Measurements from ENCODE around the gene PCDHB7. TPM values are rescaled to one million over a fixed set of nuclear protein-coding genes. Genes with fewer than 3 reads are reported as not detected.
"Not testable (repeated sequence)": the region's sequence is repeated elsewhere in the genome, so short reads cannot be mapped to it uniquely, and the experiment has no call there.

PCDHB7 gene
- total RNA-seq, 4 donors from 2014 or later: 0.49 to 1.2 (median 0.78) TPM

DNA sequence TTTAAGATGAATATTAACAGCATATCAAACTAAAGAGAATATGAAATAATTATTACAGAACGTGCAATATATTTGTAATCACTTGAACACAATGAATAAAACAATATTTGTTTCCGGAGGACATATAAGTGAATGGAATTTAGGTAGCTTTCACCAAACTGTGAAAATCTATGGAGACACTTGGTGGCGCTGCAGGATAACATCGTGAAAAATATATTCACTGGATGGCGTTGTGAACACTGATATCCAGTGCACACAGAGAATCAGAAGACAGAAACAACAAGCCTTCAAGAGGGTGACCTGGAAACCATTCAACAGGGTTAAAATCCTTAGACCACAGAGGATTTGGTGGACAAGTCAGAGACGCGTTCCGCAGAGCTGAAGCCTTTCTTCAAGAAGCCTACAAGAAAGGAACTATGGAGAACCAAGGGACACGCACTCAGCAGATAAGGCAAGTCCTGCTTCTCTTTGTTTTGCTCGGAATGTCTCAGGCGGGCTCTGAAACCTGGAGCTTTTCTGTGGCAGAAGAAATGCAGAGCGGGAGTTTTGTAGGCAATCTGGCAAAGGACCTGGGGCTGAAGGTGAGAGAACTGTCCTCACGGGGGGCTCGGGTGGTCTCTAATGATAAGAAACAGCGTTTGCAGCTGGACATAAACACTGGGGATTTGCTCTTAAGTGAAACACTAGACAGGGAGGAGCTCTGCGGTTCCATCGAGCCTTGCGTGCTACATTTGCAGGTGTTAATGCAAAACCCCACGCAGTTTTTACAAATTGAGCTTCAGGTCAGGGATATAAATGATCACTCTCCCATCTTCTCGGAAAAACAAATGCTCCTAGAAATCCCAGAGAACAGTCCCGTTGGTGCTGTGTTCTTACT, 27.2 kb downstream of the PCDHB7 start, which contains the start of gene PCDHB11:
Gene PCDHB11, plus strand, starts transcription at position 269 of the 877 bp plus-strand sequence. Its CDS starts 148 bp downstream, at position 417.
- WGBS: 41% methylated on average over 21 of the region's 21 CpGs

DNA sequence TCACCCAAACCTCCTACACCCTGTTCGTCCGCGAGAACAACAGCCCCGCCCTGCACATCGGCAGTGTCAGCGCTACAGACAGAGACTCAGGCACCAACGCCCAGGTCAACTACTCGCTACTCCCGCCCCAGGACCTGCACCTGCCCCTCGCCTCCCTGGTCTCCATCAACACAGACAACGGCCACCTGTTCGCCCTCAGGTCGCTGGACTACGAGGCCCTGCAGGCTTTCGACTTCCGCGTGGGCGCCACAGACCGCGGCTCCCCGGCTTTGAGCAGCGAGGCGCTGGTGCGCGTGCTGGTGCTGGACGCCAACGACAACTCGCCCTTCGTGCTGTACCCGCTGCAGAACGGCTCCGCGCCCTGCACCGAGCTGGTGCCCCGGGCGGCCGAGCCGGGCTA, 28.7 kb downstream of the PCDHB7 start:
- H3K9me3 ChIP-seq: peaks cover 12% of the 10 kb centered on the region
- not testable (repeated sequence) for H3K27ac ChIP-seq

More for the DNA sequence above, 27.2 kb downstream of the PCDHB7 start, which contains the start of gene PCDHB11:
- Histone ChIP-seq H3K4me3 (peak within 1 kb of the TSS; percentile 15), H3K4me1 (no peaks in the 10 kb centered on the region), H3K27me3 (no peaks in the 10 kb centered on the region), H3K9me3 (peaks cover 12% of the 10 kb centered on the region), H3K36me3 (no peaks in the 10 kb centered on the region), H3K27ac (no peak within 1 kb of the TSS)
- no peak for DNase-seq (ENCODE audit: low spot score in 2 of 2)
- no peak for TF ChIP-seq POLR2AphosphoS5 (IDR thresholded peaks at IDR 0.05)
- TF ChIP-seq, protein P1, sequence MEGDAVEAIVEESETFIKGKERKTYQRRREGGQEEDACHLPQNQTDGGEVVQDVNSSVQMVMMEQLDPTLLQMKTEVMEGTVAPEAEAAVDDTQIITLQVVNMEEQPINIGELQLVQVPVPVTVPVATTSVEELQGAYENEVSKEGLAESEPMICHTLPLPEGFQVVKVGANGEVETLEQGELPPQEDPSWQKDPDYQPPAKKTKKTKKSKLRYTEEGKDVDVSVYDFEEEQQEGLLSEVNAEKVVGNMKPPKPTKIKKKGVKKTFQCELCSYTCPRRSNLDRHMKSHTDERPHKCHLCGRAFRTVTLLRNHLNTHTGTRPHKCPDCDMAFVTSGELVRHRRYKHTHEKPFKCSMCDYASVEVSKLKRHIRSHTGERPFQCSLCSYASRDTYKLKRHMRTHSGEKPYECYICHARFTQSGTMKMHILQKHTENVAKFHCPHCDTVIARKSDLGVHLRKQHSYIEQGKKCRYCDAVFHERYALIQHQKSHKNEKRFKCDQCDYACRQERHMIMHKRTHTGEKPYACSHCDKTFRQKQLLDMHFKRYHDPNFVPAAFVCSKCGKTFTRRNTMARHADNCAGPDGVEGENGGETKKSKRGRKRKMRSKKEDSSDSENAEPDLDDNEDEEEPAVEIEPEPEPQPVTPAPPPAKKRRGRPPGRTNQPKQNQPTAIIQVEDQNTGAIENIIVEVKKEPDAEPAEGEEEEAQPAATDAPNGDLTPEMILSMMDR (IDR thresholded peaks at IDR 0.05): no peak
- TF ChIP-seq EP300 (IDR thresholded peaks at IDR 0.05): no peak
- no peak for TF ChIP-seq POLR2A (IDR thresholded peaks at IDR 0.05)

DNA sequence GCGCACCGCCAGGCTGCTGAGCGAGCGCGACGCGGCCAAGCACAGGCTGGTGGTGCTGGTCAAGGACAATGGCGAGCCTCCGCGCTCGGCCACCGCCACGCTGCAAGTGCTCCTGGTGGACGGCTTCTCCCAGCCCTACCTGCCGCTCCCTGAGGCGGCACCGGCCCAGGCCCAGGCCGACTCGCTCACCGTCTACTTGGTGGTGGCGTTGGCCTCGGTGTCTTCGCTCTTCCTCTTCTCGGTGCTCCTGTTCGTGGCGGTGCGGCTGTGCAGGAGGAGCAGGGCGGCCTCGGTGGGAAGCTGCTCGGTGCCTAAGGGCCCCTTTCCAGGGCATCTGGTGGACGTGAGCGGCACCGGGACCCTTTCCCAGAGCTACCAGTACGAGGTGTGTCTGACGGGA, 29.2 kb downstream of the PCDHB7 start:
- H3K36me3 ChIP-seq; DNase-seq (ENCODE audit: low spot score in 2 of 2); H3K27ac ChIP-seq; H3K4me1 ChIP-seq; H3K4me3 ChIP-seq; H3K27me3 ChIP-seq: not testable (repeated sequence)
- WGBS: 39% methylated on average over 19 of the region's 35 CpGs
- peaks cover 12% of the 10 kb centered on the region for H3K9me3 ChIP-seq

More for the DNA sequence above, 28.7 kb downstream of the PCDHB7 start:
- H3K36me3 ChIP-seq; DNase-seq (ENCODE audit: low spot score in 2 of 2); H3K27me3 ChIP-seq; H3K4me3 ChIP-seq; H3K4me1 ChIP-seq: not testable (repeated sequence)
- WGBS: 12% methylated on average over 5 of the region's 38 CpGs

DNA sequence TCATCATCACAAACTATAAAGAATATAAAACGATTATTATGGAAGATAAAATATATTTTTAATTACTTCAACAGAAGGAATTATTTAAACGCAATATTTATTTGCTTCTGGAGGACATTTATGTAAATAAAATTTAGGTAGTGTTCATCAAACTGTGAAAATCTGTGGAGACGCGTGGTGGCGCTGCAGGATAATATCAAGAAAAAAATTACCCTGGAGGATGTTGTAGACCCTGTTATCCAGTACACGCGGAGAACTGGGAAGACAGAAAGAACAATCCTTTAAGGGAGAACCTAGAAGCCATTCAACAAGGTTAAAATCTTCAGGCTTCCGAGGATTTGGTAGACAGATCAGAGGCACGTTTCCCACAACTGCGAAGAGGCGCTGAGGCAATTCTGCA, 36.0 kb downstream of the PCDHB7 start, which contains the start of gene PCDHB12:
Gene PCDHB12, plus strand, starts transcription at position 242 of the 400 bp plus-strand sequence. CDS start 189 bp downstream, outside the sequence.
- H3K4me3 ChIP-seq: no peak within 1 kb of the TSS
- TF ChIP-seq POLR2A (IDR thresholded peaks at IDR 0.05) (no peak), EP300 (IDR thresholded peaks at IDR 0.05) (no peak)
- peaks cover 16% of the 10 kb centered on the region for H3K9me3 ChIP-seq
- no peaks in the 10 kb centered on the region for H3K27me3 ChIP-seq
- 21% methylated on average over 11 of the region's 11 CpGs for WGBS
- no peaks in the 10 kb centered on the region for H3K36me3 ChIP-seq
- no peak within 1 kb of the TSS for H3K27ac ChIP-seq
- H3K4me1 ChIP-seq: no peaks in the 10 kb centered on the region
- DNase-seq (ENCODE audit: low spot score in 2 of 2): no peak

DNA sequence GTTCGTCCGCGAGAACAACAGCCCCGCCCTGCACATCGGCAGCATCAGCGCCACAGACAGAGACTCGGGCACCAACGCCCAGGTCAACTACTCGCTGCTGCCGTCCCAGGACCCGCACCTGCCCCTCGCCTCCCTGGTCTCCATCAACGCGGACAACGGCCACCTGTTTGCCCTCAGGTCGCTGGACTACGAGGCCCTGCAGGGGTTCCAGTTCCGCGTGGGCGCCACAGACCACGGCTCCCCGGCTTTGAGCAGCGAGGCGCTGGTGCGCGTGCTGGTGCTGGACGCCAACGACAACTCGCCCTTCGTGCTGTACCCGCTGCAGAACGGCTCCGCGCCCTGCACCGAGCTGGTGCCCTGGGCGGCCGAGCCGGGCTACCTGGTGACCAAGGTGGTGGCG, 37.8 kb downstream of the PCDHB7 start:
- H3K4me3 ChIP-seq; H3K36me3 ChIP-seq; H3K4me1 ChIP-seq; H3K27ac ChIP-seq; H3K27me3 ChIP-seq; DNase-seq (ENCODE audit: low spot score in 2 of 2): not testable (repeated sequence)
- H3K9me3 ChIP-seq: peaks cover 18% of the 10 kb centered on the region
- WGBS: 35% methylated on average over 12 of the region's 39 CpGs

DNA sequence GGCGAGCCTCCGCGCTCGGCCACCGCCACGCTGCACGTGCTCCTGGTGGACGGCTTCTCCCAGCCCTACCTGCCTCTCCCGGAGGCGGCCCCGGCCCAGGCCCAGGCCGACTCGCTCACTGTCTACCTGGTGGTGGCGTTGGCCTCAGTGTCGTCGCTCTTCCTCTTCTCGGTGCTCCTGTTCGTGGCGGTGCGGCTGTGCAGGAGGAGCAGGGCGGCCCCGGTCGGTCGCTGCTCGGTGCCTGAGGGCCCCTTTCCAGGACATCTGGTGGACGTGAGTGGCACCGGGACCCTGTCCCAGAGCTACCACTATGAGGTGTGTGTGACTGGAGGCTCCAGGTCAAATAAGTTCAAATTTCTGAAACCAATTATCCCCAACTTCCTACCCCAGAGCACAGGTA, 38.4 kb downstream of the PCDHB7 start:
- not testable (repeated sequence) for H3K36me3 ChIP-seq; DNase-seq (ENCODE audit: low spot score in 2 of 2); H3K4me3 ChIP-seq; H3K27ac ChIP-seq; H3K27me3 ChIP-seq; H3K4me1 ChIP-seq
- 28% methylated on average over 7 of the region's 27 CpGs for WGBS
- peaks cover 21% of the 10 kb centered on the region for H3K9me3 ChIP-seq

DNA sequence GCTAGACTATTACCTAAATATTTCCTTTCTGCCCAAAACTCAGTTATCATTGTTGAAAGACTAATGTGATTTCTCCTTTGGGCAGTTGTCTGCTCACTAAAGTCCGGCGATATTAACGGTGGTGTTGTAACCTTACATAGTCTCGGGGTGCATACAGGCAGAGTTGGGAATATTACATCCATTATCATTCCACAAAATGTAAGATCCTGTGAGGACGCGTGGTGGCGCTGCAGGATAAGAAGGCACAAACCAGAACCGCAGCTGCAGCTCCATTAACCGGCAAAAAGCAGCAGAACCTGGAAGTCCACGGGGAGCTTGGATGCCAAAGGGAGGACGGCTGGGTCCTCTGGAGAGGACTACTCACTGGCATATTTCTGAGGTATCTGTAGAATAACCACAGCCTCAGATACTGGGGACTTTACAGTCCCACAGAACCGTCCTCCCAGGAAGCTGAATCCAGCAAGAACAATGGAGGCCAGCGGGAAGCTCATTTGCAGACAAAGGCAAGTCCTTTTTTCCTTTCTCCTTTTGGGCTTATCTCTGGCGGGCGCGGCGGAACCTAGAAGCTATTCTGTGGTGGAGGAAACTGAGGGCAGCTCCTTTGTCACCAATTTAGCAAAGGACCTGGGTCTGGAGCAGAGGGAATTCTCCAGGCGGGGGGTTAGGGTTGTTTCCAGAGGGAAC, 41.4 kb downstream of the PCDHB7 start, which contains the start of gene PCDHB13:
Gene PCDHB13, plus strand, starts transcription at position 264 of the 684 bp plus-strand sequence. Its CDS starts 205 bp downstream, at position 469.
- H3K36me3 ChIP-seq; H3K4me3 ChIP-seq; DNase-seq (ENCODE audit: low spot score in 2 of 2); H3K27me3 ChIP-seq; H3K27ac ChIP-seq; H3K4me1 ChIP-seq: not testable (repeated sequence)
- peaks cover 47% of the 10 kb centered on the region for H3K9me3 ChIP-seq
- TF ChIP-seq, protein P1 (IDR thresholded peaks at IDR 0.05): peak in 1 of 2 donors; percentile 15
- WGBS: 6% methylated on average over 12 of the region's 18 CpGs

DNA sequence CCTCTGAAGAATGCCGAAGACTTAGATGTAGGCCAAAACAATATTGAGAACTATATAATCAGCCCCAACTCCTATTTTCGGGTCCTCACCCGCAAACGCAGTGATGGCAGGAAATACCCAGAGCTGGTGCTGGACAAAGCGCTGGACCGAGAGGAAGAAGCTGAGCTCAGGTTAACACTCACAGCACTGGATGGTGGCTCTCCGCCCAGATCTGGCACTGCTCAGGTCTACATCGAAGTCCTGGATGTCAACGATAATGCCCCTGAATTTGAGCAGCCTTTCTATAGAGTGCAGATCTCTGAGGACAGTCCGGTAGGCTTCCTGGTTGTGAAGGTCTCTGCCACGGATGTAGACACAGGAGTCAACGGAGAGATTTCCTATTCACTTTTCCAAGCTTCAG, 42.1 kb downstream of the PCDHB7 start:
- not testable (repeated sequence) for H3K27me3 ChIP-seq; DNase-seq (ENCODE audit: low spot score in 2 of 2); H3K36me3 ChIP-seq; H3K4me1 ChIP-seq; H3K4me3 ChIP-seq; H3K27ac ChIP-seq
- H3K9me3 ChIP-seq: peaks cover 47% of the 10 kb centered on the region
- WGBS: 78% methylated on average over 10 of the region's 12 CpGs

DNA sequence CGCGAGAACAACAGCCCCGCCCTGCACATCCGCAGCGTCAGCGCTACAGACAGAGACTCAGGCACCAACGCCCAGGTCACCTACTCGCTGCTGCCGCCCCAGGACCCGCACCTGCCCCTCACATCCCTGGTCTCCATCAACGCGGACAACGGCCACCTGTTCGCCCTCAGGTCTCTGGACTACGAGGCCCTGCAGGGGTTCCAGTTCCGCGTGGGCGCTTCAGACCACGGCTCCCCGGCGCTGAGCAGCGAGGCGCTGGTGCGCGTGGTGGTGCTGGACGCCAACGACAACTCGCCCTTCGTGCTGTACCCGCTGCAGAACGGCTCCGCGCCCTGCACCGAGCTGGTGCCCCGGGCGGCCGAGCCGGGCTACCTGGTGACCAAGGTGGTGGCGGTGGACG, 43.1 kb downstream of the PCDHB7 start:
- H3K4me3 ChIP-seq; DNase-seq (ENCODE audit: low spot score in 2 of 2); H3K27me3 ChIP-seq; H3K27ac ChIP-seq; H3K4me1 ChIP-seq; H3K36me3 ChIP-seq: not testable (repeated sequence)
- 45% methylated on average over 15 of the region's 40 CpGs for WGBS
- H3K9me3 ChIP-seq: peaks cover 40% of the 10 kb centered on the region

DNA sequence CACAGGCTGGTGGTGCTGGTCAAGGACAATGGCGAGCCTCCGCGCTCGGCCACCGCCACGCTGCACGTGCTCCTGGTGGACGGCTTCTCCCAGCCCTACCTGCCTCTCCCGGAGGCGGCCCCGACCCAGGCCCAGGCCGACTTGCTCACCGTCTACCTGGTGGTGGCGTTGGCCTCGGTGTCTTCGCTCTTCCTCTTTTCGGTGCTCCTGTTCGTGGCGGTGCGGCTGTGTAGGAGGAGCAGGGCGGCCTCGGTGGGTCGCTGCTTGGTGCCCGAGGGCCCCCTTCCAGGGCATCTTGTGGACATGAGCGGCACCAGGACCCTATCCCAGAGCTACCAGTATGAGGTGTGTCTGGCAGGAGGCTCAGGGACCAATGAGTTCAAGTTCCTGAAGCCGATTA, 43.6 kb downstream of the PCDHB7 start:
- H3K9me3 ChIP-seq: peaks cover 40% of the 10 kb centered on the region
- not testable (repeated sequence) for H3K36me3 ChIP-seq; DNase-seq (ENCODE audit: low spot score in 2 of 2); H3K27ac ChIP-seq; H3K27me3 ChIP-seq; H3K4me1 ChIP-seq; H3K4me3 ChIP-seq
- 50% methylated on average over 2 of the region's 26 CpGs for WGBS

Data from suprapubic skin (tissue), 4 donors.